Stimulated activated CD8-positive, alpha-beta memory T cell treated with anti-CD3 and anti-CD28 coated beads, Interleukin-15, amount 100 ng/mL, for 1 hour (primary cell): ENCODE measurements around the gene PAFAH1B2.

ENCODE experiments used
- DNase-seq: peaks from one replicate; pipeline ENCODE4 v3.0.0-alpha.2; 2020; ENCODE audit warnings: low read depth

PAFAH1B2 gene

DNA sequence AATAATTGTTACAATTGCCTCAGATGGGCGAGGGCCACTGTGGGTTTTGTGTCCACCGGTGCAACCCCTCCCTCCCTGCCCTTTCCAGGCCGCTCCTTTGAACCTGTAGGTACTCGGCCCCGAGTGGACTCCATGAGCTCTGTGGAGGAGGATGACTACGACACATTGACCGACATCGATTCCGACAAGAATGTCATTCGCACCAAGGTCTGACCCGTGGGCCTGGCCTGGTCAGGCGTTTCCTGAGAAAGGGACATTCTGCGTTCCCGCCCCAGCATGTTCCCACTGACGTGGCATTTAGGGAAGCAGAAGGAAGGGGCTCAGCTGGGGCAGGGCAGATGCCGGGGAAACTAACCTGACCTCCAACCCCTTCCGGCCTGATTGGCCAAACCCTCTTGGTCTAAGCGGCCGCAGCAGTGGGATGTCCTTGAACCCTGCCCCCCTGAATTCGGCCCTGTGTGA, 44.6 kb downstream of the PAFAH1B2 start:
- no peak for DNase-seq

DNA sequence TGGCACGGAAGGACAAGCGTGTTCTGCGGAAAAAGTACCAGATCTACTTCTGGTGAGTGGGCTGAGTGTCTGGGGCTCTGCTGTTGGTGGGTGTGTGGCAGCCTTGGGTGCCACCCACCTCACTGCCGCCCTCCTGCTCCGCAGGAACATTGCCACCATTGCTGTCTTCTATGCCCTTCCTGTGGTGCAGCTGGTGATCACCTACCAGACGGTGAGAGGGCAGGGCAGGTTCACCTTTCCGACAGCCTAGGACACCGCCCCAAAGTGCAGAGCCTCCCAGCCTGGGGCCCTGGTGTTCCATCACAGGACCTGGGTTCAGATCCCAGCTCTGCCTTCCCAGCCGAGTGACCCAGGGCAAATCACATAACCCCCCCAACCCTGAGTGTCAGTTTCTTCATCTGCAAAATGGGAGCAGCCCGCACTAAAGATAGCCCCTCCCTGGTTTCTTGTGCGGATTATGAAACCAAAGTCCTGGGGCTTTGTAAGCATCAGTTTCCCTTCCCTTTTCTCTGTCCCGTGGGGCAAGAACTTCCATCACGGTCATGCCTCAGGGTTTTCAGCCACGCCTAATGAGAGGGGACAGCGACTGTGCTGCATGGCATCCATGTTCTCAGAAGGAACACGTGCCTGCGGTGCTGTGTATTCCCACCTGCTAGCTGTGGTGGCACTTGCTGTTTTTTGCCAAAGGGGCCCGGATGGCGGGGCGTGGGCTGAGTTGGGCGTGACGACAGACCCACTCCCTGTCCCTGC, 45.3 kb downstream of the PAFAH1B2 start:
- DNase-seq: no peak

GRCh38 chr11:117189941-117190544, 46.0 kb downstream of the PAFAH1B2 start:
- DNase-seq: no peak

- DNase-seq: no peak
Observed at GRCh38 chr11:117191680-117192400, 47.8 kb downstream of the PAFAH1B2 start.

- DNase-seq: no peak
Observed at GRCh38 chr11:117192401-117192875, 48.4 kb downstream of the PAFAH1B2 start.

- DNase-seq: no peak
Observed at GRCh38 chr11:117193130-117194020, 49.3 kb downstream of the PAFAH1B2 start.

- no peak for DNase-seq
Observed at GRCh38 chr11:117194267-117194666, 50.2 kb downstream of the PAFAH1B2 start.

- no peak for DNase-seq
Observed at GRCh38 chr11:117195258-117195657, 51.2 kb downstream of the PAFAH1B2 start.

DNA sequence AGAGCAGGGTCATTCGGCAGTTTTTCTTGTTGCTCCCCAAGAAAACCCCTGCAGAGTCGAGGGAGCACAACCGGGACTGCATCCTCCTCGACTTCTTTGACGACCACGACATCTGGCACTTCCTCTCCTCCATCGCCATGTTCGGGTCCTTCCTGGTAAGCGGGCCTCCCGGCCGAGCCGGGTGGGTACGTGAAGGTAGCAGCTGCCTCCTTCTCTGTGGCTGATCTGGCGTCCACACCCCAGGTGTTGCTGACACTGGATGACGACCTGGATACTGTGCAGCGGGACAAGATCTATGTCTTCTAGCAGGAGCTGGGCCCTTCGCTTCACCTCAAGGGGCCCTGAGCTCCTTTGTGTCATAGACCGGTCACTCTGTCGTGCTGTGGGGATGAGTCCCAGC, 51.7 kb downstream of the PAFAH1B2 start:
- DNase-seq: no peak

DNA sequence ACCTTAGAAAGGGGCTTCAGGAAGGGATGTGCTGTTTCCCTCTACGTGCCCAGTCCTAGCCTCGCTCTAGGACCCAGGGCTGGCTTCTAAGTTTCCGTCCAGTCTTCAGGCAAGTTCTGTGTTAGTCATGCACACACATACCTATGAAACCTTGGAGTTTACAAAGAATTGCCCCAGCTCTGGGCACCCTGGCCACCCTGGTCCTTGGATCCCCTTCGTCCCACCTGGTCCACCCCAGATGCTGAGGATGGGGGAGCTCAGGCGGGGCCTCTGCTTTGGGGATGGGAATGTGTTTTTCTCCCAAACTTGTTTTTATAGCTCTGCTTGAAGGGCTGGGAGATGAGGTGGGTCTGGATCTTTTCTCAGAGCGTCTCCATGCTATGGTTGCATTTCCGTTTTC, 52.9 kb downstream of the PAFAH1B2 start:
- no peak for DNase-seq

DNA sequence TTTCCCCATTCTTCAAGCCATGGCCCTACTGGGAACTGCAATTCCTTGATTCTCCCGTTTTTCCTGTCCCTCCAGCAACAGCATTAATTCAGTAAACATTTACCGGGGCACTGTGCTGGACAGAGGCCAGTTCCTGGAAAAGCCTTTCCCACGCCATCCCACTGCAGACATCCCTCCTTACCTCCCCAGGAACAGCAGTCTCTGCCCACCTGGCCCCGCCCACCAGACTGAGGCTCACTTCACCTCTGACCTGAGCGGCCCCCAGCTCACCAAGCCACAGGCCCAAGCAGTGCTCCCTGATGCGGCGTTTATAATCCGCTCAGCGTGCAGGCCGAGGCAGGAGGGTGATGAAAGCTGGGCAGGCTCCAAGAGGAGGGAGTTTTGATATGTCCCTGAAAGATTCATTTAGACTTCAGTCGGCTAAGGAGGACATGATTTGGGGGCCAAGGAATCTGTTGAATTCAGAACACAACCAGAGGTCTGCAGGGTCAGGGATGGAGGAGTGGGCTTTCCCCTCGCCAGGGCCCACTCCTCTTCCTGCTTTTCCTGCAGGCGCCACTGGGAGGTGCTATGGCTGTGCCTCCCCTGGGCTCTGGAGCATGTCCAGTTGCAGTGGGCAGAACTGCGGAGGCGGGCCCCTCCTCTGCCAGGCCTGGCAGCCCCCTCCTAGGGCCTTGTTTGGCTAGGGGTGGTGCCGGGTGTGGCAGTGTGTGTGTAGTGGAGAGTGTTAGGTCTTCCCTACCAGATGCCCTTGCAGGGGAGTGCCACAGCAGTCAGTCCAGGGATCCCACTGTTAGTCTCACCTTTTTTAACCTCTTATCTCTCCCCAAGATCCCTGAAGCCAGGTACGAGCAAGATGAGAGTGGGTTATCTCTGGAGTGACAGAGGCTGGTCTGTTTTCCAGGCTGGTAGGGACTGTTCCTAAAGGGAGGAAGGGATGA, 53.7 kb downstream of the PAFAH1B2 start:
- no peak for DNase-seq

DNA sequence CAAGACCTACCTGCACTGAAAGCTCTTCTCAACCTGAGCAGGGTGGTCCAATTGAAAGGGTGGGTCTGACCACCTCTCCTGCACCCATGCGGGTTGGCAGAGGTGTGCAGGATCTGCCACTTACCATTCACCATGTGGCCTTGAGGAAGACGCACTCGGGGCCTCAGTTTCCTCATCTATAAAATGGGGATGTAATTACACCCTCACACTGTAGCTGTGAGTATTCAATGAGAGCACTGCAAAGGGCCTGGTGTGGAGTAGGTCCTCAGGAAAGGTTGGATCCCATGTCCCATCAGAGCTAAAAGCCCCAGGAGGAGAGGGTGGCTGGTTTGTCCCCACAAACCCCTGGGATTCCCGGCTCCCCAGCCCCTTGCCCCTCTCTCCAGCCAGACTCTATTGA, 54.5 kb downstream of the PAFAH1B2 start:
- no peak for DNase-seq

- DNase-seq: no peak
Observed at GRCh38 chr11:117199053-117199915, 55.2 kb downstream of the PAFAH1B2 start, which contains the start of gene TAGLN. Gene TAGLN (plus strand): TSS chr11:117199370. CDS start chr11:117203014, 3,644 bp downstream.

- no peak for DNase-seq
Observed at GRCh38 chr11:117199916-117200812, 56.1 kb downstream of the PAFAH1B2 start.

DNA sequence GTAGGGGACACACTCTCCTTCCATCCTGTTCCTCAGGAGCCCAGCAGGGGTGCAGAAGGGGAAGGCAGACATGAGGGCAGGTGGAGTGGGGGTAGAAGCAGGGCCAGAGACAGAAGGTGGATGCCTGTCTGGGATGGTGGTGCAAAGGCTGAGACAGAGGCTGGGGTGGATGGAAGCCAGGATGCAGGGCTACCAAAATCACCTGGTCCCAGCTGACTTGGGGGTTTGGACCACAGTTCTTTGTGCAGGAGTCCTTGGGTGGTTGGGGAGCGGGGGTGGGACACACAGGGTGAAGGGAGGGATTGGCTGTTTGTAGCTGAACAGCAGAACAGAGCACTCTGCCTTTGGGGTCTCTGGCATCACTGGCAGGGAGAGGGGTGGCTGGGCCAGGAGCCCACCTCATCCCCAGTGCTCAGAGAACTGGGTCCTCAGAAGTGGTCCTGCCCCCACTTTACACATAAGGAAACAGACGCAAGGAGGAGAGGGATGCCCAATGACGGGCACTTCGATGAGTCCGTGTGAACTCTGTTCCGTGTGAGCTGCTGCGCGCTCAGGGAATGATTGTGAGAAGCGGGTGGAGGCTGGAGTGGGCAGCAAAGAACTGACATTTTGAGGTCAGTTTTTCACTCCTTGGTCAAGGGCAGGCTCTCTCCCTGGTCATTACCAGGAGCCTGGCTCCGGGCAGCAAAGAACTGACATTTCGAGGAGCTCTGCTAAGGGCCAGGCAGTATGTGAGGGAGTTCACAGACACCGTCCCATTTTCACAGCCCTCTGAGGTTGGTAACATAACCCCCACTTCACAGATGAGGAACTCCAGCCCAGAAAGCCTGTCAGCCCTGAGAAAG, 56.9 kb downstream of the PAFAH1B2 start:
- no peak for DNase-seq

- no peak for DNase-seq
Observed at GRCh38 chr11:117201658-117202305, 57.7 kb downstream of the PAFAH1B2 start.
